Left lung (tissue), 10 donors: ENCODE results near the gene BCAT1. TPM values are rescaled to one million over a fixed set of nuclear protein-coding genes. Genes with fewer than 3 reads are reported as not detected.
"Not testable (repeated sequence)": the region's sequence is repeated elsewhere in the genome, so short reads cannot be mapped to it uniquely, and the experiment has no call there.

Experiments
- ATAC-seq: fragments of 200-7000 bp; cut with Tn5 transposase; one replicate; pipeline ENCODE4 v1.9.1; 2020; ENCODE audit warnings: moderate library complexity
- DNase-seq, 4 donors: peaks; one replicate each; pipeline ENCODE4 v3.0.0-alpha.2; 2013 to 2020
- H3K27ac ChIP-seq, 2 donors: fragments of 200-600 bp; sonication (generic) in 1 of 2; one replicate each; pipeline versions ENCODE4 v1.5.0 to v1.8.0; 2020 to 2021
- H3K27me3 ChIP-seq, 2 donors: fragments of 200-600 bp; sonication (generic) in 1 of 2; one replicate each; pipeline versions ENCODE4 v1.5.0 to v1.8.0; 2020 to 2021
- H3K36me3 ChIP-seq, 2 donors: fragments of 200-600 bp; sonication (generic) in 1 of 2; one replicate each; pipeline versions ENCODE4 v1.5.0 to v1.8.0; 2020 to 2021
- H3K4me1 ChIP-seq, 2 donors: fragments of 200-600 bp; one replicate each; pipeline ENCODE4 v1.8.0; 2021
- H3K4me3 ChIP-seq, 2 donors: fragments of 200-600 bp; sonication (generic) in 1 of 2; one replicate each; pipeline versions ENCODE4 v1.5.0 to v1.8.0; 2020 to 2021; ENCODE audit warnings: mild to moderate bottlenecking in 1 of 2
- H3K9me3 ChIP-seq, 2 donors: fragments of 200-600 bp; sonication (generic) in 1 of 2; one replicate each; pipeline versions ENCODE4 v1.5.0 to v1.8.0; 2020 to 2021
- intact Hi-C, 2 donors: fragments of 100-400 bp; cut with DNase I; formaldehyde crosslinking; loops; one replicate each; pipeline versions ENCODE4 v1.11.2 to v1.14.2; 2022
- polyA plus RNA-seq, 6 donors: library from polyadenylated mRNA; unstranded; fragments of 120-200 nt; gene quantifications; one replicate each; pipeline ENCODE4 v1.2.1, GENCODE V29; 2013; ENCODE audit not compliant: insufficient read length in 6 of 6
- total RNA-seq, 2 donors: library from RNA; stranded (reverse); fragmentation: NEBNext Ultra II Directional; extraction: Animal tissue kit (Norgen Biotek cat#: 25700); gene quantifications; one replicate each; pipeline ENCODE4 v1.2.1, GENCODE V29; 2021
- TF ChIP-seq, protein P1 (sequence below), 2 donors: fragments of 200-600 bp; sonication (generic) in 1 of 2; IDR thresholded peaks; one replicate each; pipeline versions ENCODE4 v1.5.0 to v1.8.0; 2021; ENCODE audit warnings: antibody characterized with exemption in 2 of 2
- donor health status: DM: no; HTN: yes; CAD: no.
- donor health status: DM: no; HTN: no; CAD: no.

The BCAT1 gene
- total and polyA plus RNA-seq, 8 donors = 29.3 to 131 (median 39.5) TPM

DNA sequence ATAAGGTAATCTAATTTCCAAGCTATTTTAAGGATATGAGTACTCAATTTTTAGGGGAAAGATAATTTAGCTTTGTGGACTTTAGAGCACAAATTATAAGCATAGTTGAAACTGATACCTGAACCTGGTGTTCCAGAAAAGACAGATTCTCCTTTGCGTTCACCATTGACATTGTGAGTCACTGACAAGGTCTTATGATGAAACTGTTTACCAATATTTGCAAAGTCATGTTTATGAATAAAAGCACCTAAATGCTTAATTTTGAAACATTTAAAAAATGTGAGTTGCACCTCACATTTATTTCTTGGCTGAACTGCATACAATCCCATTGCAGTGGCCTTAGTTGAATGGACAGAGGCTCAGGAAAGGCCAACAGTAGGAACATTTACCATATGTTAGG, 3.9 kb downstream of the BCAT1 start:
- ATAC-seq (no peak), DNase-seq (no peak)
- H3K4me3 ChIP-seq = no peak overlapping the region
- TF ChIP-seq, protein P1, sequence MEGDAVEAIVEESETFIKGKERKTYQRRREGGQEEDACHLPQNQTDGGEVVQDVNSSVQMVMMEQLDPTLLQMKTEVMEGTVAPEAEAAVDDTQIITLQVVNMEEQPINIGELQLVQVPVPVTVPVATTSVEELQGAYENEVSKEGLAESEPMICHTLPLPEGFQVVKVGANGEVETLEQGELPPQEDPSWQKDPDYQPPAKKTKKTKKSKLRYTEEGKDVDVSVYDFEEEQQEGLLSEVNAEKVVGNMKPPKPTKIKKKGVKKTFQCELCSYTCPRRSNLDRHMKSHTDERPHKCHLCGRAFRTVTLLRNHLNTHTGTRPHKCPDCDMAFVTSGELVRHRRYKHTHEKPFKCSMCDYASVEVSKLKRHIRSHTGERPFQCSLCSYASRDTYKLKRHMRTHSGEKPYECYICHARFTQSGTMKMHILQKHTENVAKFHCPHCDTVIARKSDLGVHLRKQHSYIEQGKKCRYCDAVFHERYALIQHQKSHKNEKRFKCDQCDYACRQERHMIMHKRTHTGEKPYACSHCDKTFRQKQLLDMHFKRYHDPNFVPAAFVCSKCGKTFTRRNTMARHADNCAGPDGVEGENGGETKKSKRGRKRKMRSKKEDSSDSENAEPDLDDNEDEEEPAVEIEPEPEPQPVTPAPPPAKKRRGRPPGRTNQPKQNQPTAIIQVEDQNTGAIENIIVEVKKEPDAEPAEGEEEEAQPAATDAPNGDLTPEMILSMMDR (IDR thresholded peaks at IDR 0.05) = no peak
- H3K27me3 ChIP-seq = peaks cover 0 to 27% of the 10 kb centered on the region in 2 donors
- no peaks in the 10 kb centered on the region for H3K36me3 ChIP-seq
- no peak overlapping the region for H3K27ac ChIP-seq
- intact Hi-C loops = no loop called here
- no peaks in the 10 kb centered on the region for H3K9me3 ChIP-seq
- peaks cover 0 to 39% of the 10 kb centered on the region in 2 donors for H3K4me1 ChIP-seq

DNA sequence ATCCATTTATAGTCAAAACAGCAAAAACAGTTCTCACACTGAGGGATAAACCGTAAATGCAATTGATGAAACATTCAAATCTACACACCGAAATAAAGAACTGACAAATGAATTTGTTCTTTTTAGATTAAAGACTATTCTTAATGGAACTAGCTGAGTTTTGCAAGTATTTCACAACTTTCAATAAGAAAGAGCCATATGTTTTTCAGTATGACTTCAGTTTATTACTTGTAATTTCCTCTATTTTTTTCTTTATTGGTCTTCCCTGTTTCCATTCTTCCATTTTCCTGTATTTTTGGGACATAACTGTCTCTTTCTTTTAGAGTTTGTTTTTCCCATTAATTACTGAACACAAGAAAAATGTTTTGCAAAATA, 4.3 kb downstream of the BCAT1 start:
- peaks cover 0 to 24% of the 10 kb centered on the region in 2 donors for H3K27me3 ChIP-seq
- intact Hi-C loops = no loop called here
- TF ChIP-seq, protein P1 (IDR thresholded peaks at IDR 0.05) = no peak
- ATAC-seq (no peak), DNase-seq (no peak)
- peaks cover 0 to 39% of the 10 kb centered on the region in 2 donors for H3K4me1 ChIP-seq
- H3K36me3 ChIP-seq = no peaks in the 10 kb centered on the region
- no peaks in the 10 kb centered on the region for H3K9me3 ChIP-seq
- H3K4me3 ChIP-seq = no peak overlapping the region
- no peak overlapping the region for H3K27ac ChIP-seq

DNA sequence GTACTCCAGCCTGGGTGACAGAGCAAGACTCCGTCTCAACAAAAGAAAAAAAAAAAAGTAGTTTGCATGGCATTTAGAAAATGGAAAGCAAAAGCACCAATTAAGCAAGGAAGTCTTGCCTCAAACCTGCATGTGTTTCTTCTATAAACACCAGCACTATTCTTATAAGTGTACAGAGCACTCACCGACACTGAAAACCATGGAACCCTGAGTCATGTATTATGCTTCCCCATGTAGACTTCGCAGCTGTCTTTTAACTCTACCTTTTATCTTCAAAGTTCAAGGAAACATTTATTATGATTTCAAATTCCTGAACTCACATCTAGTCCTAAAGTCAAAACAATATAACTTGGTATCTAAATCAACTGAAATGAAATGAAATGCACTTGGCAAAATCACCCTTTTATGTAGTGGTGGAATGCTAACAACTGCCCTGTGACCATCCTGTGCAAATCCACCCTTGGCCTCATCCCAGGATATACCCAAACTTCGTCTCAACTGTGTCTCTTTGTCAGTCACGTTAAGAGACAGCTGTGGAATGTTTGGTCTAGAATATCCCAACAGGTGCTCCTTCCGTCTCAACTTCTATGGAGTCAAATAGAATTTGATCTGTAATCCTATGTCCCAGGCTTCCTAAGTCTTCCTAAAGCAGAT, 4.8 kb downstream of the BCAT1 start:
- Histone ChIP-seq H3K9me3 (no peaks in the 10 kb centered on the region), H3K4me1 (peaks cover 0 to 34% of the 10 kb centered on the region in 2 donors), H3K4me3 (no peak overlapping the region), H3K27me3 (peaks cover 0 to 19% of the 10 kb centered on the region in 2 donors), H3K27ac (no peak overlapping the region), H3K36me3 (no peaks in the 10 kb centered on the region)
- intact Hi-C loops = no loop called here
- TF ChIP-seq, protein P1 (IDR thresholded peaks at IDR 0.05) = no peak
- ATAC-seq (no peak), DNase-seq (no peak)

- H3K9me3 ChIP-seq = no peaks in the 10 kb centered on the region
- H3K4me1 ChIP-seq = peaks cover 0 to under 1% of the 10 kb centered on the region in 2 donors
- DNase-seq = no peak
- no peak overlapping the region for H3K4me3 ChIP-seq
- H3K27me3 ChIP-seq = no peaks in the 10 kb centered on the region
- peak overlapping the region; percentile 21 to 48 for H3K27ac ChIP-seq
- no peaks in the 10 kb centered on the region for H3K36me3 ChIP-seq
- ATAC-seq = peak; percentile 74
- intact Hi-C loops = no loop called here
- TF ChIP-seq, protein P1 (IDR thresholded peaks at IDR 0.05) = no peak
Observed at GRCh38 chr12:24940157-24940556, 8.7 kb downstream of the BCAT1 start.

DNA sequence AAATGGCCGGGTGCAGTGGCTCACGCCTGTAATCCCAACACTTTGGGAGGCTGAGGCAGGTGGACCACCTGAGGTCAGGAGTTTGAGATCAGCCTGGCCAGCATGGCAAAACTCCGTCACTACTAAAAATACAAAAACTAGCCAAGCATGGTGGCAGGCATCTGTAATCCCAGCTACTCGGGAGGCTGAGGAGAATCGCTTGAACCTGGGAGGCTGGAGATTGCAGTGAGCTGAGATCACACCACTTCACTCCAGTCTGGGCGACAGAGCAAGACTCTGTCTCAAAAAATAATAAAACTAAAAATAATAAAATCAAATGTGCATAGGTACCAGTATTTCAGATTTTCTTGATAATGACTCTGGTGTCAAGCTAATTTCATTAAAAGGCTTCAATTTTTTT, 9.3 kb downstream of the BCAT1 start:
- intact Hi-C loops, H3K4me3 ChIP-seq, H3K9me3 ChIP-seq, DNase-seq, H3K4me1 ChIP-seq, H3K36me3 ChIP-seq, H3K27me3 ChIP-seq: not testable (repeated sequence)
- peak; percentile 54 for ATAC-seq
- peak overlapping the region; percentile 21 to 48 for H3K27ac ChIP-seq

DNA sequence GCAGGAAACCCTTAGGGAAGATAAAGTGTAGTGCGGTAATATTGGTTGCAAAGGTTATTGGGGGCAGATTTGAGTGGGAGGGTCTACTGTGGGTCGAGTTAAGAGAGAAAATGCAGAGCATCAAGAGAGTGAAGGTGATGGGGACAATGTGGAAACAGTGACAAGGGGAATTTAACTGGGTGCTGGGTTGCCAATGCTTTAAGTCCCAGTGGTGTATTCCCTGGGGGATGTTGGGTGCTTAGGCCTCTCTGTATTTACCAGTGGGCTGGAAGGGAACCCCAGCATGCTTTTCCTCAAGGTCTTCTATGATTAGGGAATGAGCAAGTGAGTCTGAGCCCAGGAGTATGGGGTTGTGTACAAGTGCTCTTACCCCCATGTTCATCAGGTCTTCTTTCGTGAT, 10.6 kb downstream of the BCAT1 start:
- H3K27me3 ChIP-seq = no peaks in the 10 kb centered on the region
- H3K4me3 ChIP-seq = no peak overlapping the region
- TF ChIP-seq, protein P1 (IDR thresholded peaks at IDR 0.05) = no peak
- no peak overlapping the region for H3K27ac ChIP-seq
- H3K9me3 ChIP-seq = no peaks in the 10 kb centered on the region
- no peaks in the 10 kb centered on the region for H3K36me3 ChIP-seq
- intact Hi-C loops = no loop called here
- DNase-seq (no peak), ATAC-seq (no peak)
- H3K4me1 ChIP-seq = no peaks in the 10 kb centered on the region
